PC-9 (cell line): ENCODE measurements around the gene INSIG2.

ENCODE experiments used
- EZH2 ChIP-seq: fragments of 200-600 bp; sonication (generic); IDR thresholded peaks from 2 replicates; pipeline ENCODE4 v1.8.0; 2017; ENCODE audit warnings: antibody characterized with exemption, low read depth
- TF ChIP-seq, protein P1 (sequence below): fragments of 200-600 bp; sonication (generic); conservative IDR thresholded peaks from 2 replicates; pipeline ENCODE4 v1.6.1; 2017; ENCODE audit warnings: mixed run types, antibody characterized with exemption, mild to moderate bottlenecking, moderate library complexity

DNA sequence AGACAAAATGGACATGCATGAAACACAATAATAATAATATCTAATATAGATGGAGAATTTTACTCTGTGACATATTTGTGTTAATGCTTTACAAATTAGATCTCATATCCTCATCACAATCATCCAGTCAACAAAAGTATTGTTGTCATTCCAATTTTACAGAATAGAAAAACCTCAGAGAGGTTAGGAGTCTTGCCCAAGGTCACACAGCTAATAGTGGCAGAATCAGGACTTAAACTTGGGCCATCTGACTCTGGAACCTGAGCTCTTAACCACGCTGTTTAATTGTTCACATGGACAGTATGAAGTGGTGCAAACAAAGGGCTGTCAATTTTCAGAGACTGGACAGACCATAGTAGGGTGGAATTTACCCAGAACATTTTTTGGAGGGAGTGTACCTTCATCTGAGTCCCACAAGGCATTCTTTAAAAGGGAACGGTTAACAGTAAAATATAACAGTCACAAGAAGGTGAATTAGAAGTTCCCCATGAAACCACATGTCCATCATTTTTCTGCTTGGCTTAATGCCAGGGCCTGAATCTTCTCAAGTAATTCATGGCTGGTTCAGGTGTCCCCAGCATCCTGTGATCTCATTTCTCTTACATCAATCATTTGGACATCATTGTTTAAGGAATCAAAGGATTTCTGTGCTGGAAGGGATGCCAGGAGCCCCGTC, 39.0 kb upstream of the INSIG2 start:
- TF ChIP-seq, protein P1, sequence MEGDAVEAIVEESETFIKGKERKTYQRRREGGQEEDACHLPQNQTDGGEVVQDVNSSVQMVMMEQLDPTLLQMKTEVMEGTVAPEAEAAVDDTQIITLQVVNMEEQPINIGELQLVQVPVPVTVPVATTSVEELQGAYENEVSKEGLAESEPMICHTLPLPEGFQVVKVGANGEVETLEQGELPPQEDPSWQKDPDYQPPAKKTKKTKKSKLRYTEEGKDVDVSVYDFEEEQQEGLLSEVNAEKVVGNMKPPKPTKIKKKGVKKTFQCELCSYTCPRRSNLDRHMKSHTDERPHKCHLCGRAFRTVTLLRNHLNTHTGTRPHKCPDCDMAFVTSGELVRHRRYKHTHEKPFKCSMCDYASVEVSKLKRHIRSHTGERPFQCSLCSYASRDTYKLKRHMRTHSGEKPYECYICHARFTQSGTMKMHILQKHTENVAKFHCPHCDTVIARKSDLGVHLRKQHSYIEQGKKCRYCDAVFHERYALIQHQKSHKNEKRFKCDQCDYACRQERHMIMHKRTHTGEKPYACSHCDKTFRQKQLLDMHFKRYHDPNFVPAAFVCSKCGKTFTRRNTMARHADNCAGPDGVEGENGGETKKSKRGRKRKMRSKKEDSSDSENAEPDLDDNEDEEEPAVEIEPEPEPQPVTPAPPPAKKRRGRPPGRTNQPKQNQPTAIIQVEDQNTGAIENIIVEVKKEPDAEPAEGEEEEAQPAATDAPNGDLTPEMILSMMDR: no peak
- TF ChIP-seq EZH2: no peak
